AG08396 (cell line): ENCODE measurements around the gene JMJD1C.
"Not testable (repeated sequence)": the region's sequence is repeated elsewhere in the genome, so short reads cannot be mapped to it uniquely, and the experiment has no call there.

Experiments
- DNase-seq: peaks from one replicate; pipeline ENCODE4 v3.0.0; 2012; ENCODE audit warnings: low spot score, mixed read lengths

The JMJD1C gene

GRCh38 chr10:63393050-63393449, 72.7 kb downstream of the JMJD1C start:
- no peak for DNase-seq

GRCh38 chr10:63392224-63392623, 73.6 kb downstream of the JMJD1C start:
- DNase-seq = no peak

- no peak for DNase-seq
These were observed 74.0 kb downstream of the JMJD1C start for GRCh38 chr10:63391812-63392211.

GRCh38 chr10:63390521-63390920, 75.3 kb downstream of the JMJD1C start:
- no peak for DNase-seq

- no peak for DNase-seq
These were observed 77.3 kb downstream of the JMJD1C start for GRCh38 chr10:63388421-63389031.

- no peak for DNase-seq
These were observed 80.5 kb downstream of the JMJD1C start for GRCh38 chr10:63385254-63385653.

GRCh38 chr10:63384675-63385074, 81.1 kb downstream of the JMJD1C start:
- no peak for DNase-seq

GRCh38 chr10:63384001-63384400, 81.8 kb downstream of the JMJD1C start:
- DNase-seq = no peak

- no peak for DNase-seq
These were observed 82.6 kb downstream of the JMJD1C start for GRCh38 chr10:63383141-63383540.

- no peak for DNase-seq
These were observed 83.7 kb downstream of the JMJD1C start for GRCh38 chr10:63382066-63382465.

- not testable (repeated sequence) for DNase-seq
These were observed 88.5 kb downstream of the JMJD1C start for GRCh38 chr10:63377305-63377661.

GRCh38 chr10:63376560-63377304, 89.0 kb downstream of the JMJD1C start:
- DNase-seq = peak; percentile 12

- DNase-seq = no peak
These were observed 89.9 kb downstream of the JMJD1C start for GRCh38 chr10:63375859-63376258.

GRCh38 chr10:63375458-63375857, 90.3 kb downstream of the JMJD1C start:
- DNase-seq = no peak

GRCh38 chr10:63374991-63375390, 90.8 kb downstream of the JMJD1C start:
- DNase-seq = no peak

GRCh38 chr10:63373176-63373575, 92.6 kb downstream of the JMJD1C start:
- DNase-seq = no peak

GRCh38 chr10:63369711-63370110, 96.1 kb downstream of the JMJD1C start:
- no peak for DNase-seq

GRCh38 chr10:63368365-63368764, 97.4 kb downstream of the JMJD1C start:
- DNase-seq = no peak

GRCh38 chr10:63366933-63367332, 98.8 kb downstream of the JMJD1C start:
- DNase-seq = no peak

GRCh38 chr10:63365976-63366765, 99.6 kb downstream of the JMJD1C start:
- no peak for DNase-seq

- no peak for DNase-seq
These were observed 100.9 kb downstream of the JMJD1C start for GRCh38 chr10:63364918-63365317.

- DNase-seq = no peak
These were observed 101.8 kb downstream of the JMJD1C start for GRCh38 chr10:63363951-63364350.

- no peak for DNase-seq
These were observed 110.1 kb downstream of the JMJD1C start for GRCh38 chr10:63355682-63356081.
